Heart right ventricle (tissue), 16 donors: ENCODE data around the gene KDM6A. TPM values are rescaled to one million over a fixed set of nuclear protein-coding genes. Genes with fewer than 3 reads are reported as not detected.
"Not testable (repeated sequence)": the region's sequence is repeated elsewhere in the genome, so short reads cannot be mapped to it uniquely, and the experiment has no call there.

ENCODE experiments used
- ATAC-seq, 8 donors: fragments of 200-7000 bp; cut with Tn5 transposase; one replicate each; pipeline ENCODE4 v1.9.1; 2020; ENCODE audit warnings: mild to moderate bottlenecking in 8 of 8, moderate library complexity in 8 of 8, moderate number of reproducible peaks in 1 of 8
- DNase-seq, 2 donors: peaks; one replicate each; pipeline ENCODE4 v3.0.0-alpha.2; 2020
- H3K27ac ChIP-seq, 10 donors: fragments of 200-600 bp; sonication (generic) in 2 of 10; one replicate each; pipeline versions ENCODE4 v1.5.0 to v1.8.0; 2020 to 2022; ENCODE audit warnings: mild to moderate bottlenecking in 3 of 10
- H3K27me3 ChIP-seq, 7 donors: fragments of 200-600 bp; one replicate each; pipeline ENCODE4 v1.8.0; 2021 to 2022; ENCODE audit warnings: mild to moderate bottlenecking in 2 of 7
- H3K36me3 ChIP-seq, 9 donors: fragments of 200-600 bp; sonication (generic) in 1 of 9; one replicate each; pipeline versions ENCODE4 v1.5.0 to v1.8.0; 2020 to 2022; ENCODE audit warnings: mild to moderate bottlenecking in 2 of 9
- H3K4me1 ChIP-seq, 9 donors: fragments of 200-600 bp; sonication (generic) in 1 of 9; one replicate each; pipeline versions ENCODE4 v1.5.0 to v1.8.0; 2020 to 2022; ENCODE audit warnings: mild to moderate bottlenecking in 4 of 9
- H3K4me3 ChIP-seq, 10 donors: fragments of 200-600 bp; sonication (generic) in 2 of 10; one replicate each; pipeline versions ENCODE4 v1.5.0 to v1.8.0; 2020 to 2022; ENCODE audit warnings: mild to moderate bottlenecking in 7 of 10, moderate library complexity in 2 of 10
- H3K9me3 ChIP-seq, 11 donors: fragments of 200-600 bp in 10 of 11; sonication (generic) in 2 of 11; one replicate each; pipeline versions ENCODE4 v1.5.0 to v1.8.0; 2013 to 2022; ENCODE audit warnings: mild to moderate bottlenecking in 2 of 11, control low read depth in 1 of 11, moderate library complexity in 1 of 11
- CTCF ChIP-seq, 9 donors: fragments of 200-600 bp; sonication (generic) in 2 of 9; IDR thresholded peaks; one replicate each; pipeline versions ENCODE4 v1.5.0 to v1.8.0; 2021 to 2022; ENCODE audit warnings: antibody characterized with exemption in 9 of 9, mild to moderate bottlenecking in 5 of 9, moderate library complexity in 1 of 9
- WGBS, 2 donors: extraction: QIAGEN DNeasy Blood & Tissue Kit; methylation state at CpG; one replicate each; pipeline ENCODE4 v1.1.7; 2013; ENCODE audit warnings: inconsistent platforms in 1 of 2; 5-methylcytosine and 5-hydroxymethylcytosine counted together
- intact Hi-C, 10 donors: fragments of 100-400 bp; cut with DNase I; formaldehyde crosslinking; loops; one replicate each; pipeline versions ENCODE4 v1.11.1 to v1.14.2; 2022
- polyA plus RNA-seq, 2 donors: library from polyadenylated mRNA; stranded (reverse); fragments of 200-250 nt; gene quantifications; one replicate each; pipeline ENCODE4 v1.2.3, GENCODE V29; 2013
- total RNA-seq, 10 donors: library from RNA; stranded (reverse); fragmentation: NEBNext Ultra II Directional in 3 of 10; extraction: Animal tissue kit (Norgen Biotek cat#: 25700) in 3 of 10; gene quantifications; one replicate each; pipeline versions ENCODE4 v1.2.1 to v1.2.4, GENCODE V29; 2021 to 2023
- donor health status: Arrhythmogenic right ventricular cardiomyopathy.
- donor health status: ischemic (EF 13 %, LVEDD 7.1; RV severe dilation, severe dysfunction).
- donor health status: healthy with polysubstance abuse.
- donor health status: DM: no; HTN: yes; CAD: no.
- donor health status: DM: no; HTN: no; CAD: no.
- donor health status: ischemic (EF 25% LVEDD 6.9; RV normal size, moderate dysfunction).
- donor health status: ischemic (EF 25% LVEDD 5.7; RV mildly dilated, moderate dysfunction).
- donor health status: healthy.
- donor health status: DM: yes; HTN: yes; CAD: no.
- donor health status: Ischemic cardiomyopathy.
- donor health status: ischemic (EF 35%, LVEDD 5.7; RV mildly dilated, moderate dysfunction).
- donor health status: nonischemic (EF 11% LVEDD 7.7; RV severe dilation, severe dysfunction).
- donor health status: DM: yes; HTN: yes; CAD: no.
- donor health status: PGD.
- donor health status: ischemic (EF 29% LVEDD 5.4; RV normal size, mild dysfunction).
- donor health status: nonischemic (EF 23%, LVEDD 6.1; RV moderate dilation, normal function).

KDM6A gene
- total and polyA plus RNA-seq, 12 donors: 3.8 to 21.2 (median 11.8) TPM

GRCh38 chrX:44889824-44890223 is 16.8 kb downstream of the KDM6A start:
- no peak for ATAC-seq
- 75 to 77% methylated on average over 1 of the region's 1 CpG for WGBS, 2 donors

GRCh38 chrX:44890247-44890646 is 17.3 kb downstream of the KDM6A start:
- Histone ChIP-seq H3K27me3 (no peaks in the 10 kb centered on the region), H3K4me1 (peaks cover 0 to 47% (median 0%) of the 10 kb centered on the region in 9 donors), H3K4me3 (no peak overlapping the region), H3K36me3 (no peaks in the 10 kb centered on the region), H3K27ac (peak overlapping the region in 1 of 10 donors; percentile 8), H3K9me3 (no peaks in the 10 kb centered on the region)
- no peak for TF ChIP-seq CTCF (IDR thresholded peaks at IDR 0.05)
- WGBS, 2 donors: 61 to 67% methylated on average over 3 of the region's 3 CpGs
- intact Hi-C loops: no loop called here
- ATAC-seq: no peak
- DNase-seq: no peak

More at GRCh38 chrX:44889824-44890223, 16.8 kb downstream of the KDM6A start:
- Histone ChIP-seq H3K4me3 (no peak overlapping the region), H3K27ac (peak overlapping the region in 1 of 10 donors; percentile 8), H3K36me3 (no peaks in the 10 kb centered on the region), H3K9me3 (no peaks in the 10 kb centered on the region), H3K4me1 (peaks cover 0 to 51% (median 0%) of the 10 kb centered on the region in 9 donors), H3K27me3 (no peaks in the 10 kb centered on the region)
- intact Hi-C loops: no loop called here
- TF ChIP-seq CTCF (IDR thresholded peaks at IDR 0.05): no peak
- DNase-seq: no peak

GRCh38 chrX:44890687-44891086 is 17.7 kb downstream of the KDM6A start:
- 86 to 92% methylated on average over 8 to 10 of the region's 10 CpGs for WGBS, 2 donors
- DNase-seq, H3K27me3 ChIP-seq, H3K27ac ChIP-seq, H3K36me3 ChIP-seq, H3K9me3 ChIP-seq, intact Hi-C loops, H3K4me3 ChIP-seq, ATAC-seq: not testable (repeated sequence)
- peaks cover 0 to 45% (median 0%) of the 10 kb centered on the region in 9 donors for H3K4me1 ChIP-seq

GRCh38 chrX:44891642-44892041 is 18.7 kb downstream of the KDM6A start:
- peaks cover 0 to 38% (median 0%) of the 10 kb centered on the region in 9 donors for H3K4me1 ChIP-seq
- no peak for TF ChIP-seq CTCF (IDR thresholded peaks at IDR 0.05)
- ATAC-seq (no peak), DNase-seq (no peak)
- WGBS, 2 donors: 86 to 91% methylated on average over 6 of the region's 6 CpGs
- no peak overlapping the region for H3K27ac ChIP-seq
- no peak overlapping the region for H3K4me3 ChIP-seq
- H3K36me3 ChIP-seq: no peaks in the 10 kb centered on the region
- intact Hi-C loops: no loop called here
- H3K9me3 ChIP-seq: peaks cover 0 to 10% (median 2%) of the 10 kb centered on the region in 11 donors
- no peaks in the 10 kb centered on the region for H3K27me3 ChIP-seq

GRCh38 chrX:44896876-44897186 is 23.8 kb downstream of the KDM6A start:
- DNase-seq: no peak
- Histone ChIP-seq H3K4me1 (peaks cover 0 to 44% (median 16%) of the 10 kb centered on the region in 9 donors), H3K4me3 (no peak overlapping the region), H3K36me3 (no peaks in the 10 kb centered on the region), H3K27me3 (no peaks in the 10 kb centered on the region), H3K9me3 (peaks cover 0 to 19% (median 6%) of the 10 kb centered on the region in 11 donors), H3K27ac (no peak overlapping the region)
- intact Hi-C loops: no loop called here
- 97 to 100% methylated on average over 2 of the region's 2 CpGs for WGBS, 2 donors
- no peak for ATAC-seq
- TF ChIP-seq CTCF (IDR thresholded peaks at IDR 0.05): no peak
